GM19239 (cell line): ENCODE results near the gene MYO3B.
"Not testable (repeated sequence)": the region's sequence is repeated elsewhere in the genome, so short reads cannot be mapped to it uniquely, and the experiment has no call there.

Source experiments
- DNase-seq: peaks from one replicate; pipeline ENCODE4 v3.0.0; 2011; ENCODE audit warnings: low spot score; ENCODE audit not compliant: insufficient read length
- FAIRE-seq: peaks from 2 replicates; lab custom pipeline; 2011; peaks lifted over from hg19 to GRCh38; lab: Jason Lieb, UNC

MYO3B gene

DNA sequence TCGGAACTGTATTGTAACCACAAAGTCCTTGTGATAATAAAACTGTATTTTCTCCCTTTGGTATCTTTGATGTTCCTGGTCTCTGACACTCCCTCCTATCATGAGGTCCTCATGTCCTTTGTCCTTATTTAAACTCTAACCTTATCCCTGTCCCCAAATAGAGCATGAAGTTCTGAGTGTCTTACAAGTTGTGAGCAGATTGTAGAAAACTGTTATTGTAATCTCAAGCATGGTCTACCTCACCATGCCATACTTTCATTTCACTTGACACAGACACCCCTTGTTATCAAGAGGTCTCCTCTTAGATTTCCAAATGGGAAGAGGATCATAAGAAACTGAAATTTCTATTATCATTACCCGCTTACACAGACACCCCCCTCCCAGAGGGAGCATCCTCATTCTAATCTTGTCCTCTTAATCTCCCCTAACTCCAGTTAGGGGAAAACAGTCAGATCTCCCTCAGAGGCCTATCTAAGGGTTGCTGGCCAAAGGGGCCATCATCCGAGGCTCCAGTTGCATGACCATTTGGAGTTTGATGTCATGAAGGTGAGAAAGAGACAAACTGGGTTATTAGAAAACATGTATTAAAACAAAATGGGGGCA, 29.0 kb downstream of the MYO3B start:
- FAIRE-seq (no peak), DNase-seq (no peak)

DNA sequence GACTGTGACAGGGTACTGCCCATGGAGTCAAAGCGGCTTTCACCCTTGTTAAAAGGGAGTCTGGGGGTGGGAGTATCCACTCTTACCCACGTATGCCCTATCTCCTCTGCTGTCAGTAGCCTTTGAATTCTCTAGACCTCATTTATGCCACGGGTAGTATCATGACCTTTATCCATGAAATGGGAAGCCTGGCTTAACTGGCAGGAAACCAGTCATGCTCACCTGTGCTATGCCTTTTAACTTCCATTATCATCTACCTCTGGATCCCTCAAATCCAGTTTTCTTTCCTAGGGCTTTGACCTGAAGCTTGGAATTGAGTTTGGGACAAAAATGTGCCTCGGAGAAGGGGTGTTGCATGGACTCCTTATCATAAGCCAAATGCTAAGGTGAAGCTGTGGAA, 30.0 kb downstream of the MYO3B start:
- no peak for FAIRE-seq

DNA sequence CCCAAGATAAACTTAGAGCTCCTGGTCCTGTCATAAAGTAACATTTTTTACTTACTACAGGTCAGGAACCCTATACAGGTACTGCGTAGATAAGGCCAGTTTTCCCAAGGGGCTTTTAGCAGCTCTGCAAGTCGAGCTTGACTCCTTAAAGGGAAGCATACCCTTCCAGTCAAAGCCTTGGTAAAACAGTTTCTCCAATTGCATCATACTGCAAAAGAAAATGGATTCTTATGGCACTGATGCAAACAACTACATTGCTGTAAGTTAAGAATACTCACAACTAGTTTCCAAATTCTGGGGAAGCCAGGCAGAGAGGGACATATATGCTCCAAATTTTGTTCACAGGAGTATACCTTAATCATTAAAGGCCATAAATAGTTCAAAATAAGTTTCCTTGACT, 31.0 kb downstream of the MYO3B start:
- FAIRE-seq (no peak), DNase-seq (no peak)

More for the DNA sequence above, 30.0 kb downstream of the MYO3B start:
- no peak for DNase-seq

DNA sequence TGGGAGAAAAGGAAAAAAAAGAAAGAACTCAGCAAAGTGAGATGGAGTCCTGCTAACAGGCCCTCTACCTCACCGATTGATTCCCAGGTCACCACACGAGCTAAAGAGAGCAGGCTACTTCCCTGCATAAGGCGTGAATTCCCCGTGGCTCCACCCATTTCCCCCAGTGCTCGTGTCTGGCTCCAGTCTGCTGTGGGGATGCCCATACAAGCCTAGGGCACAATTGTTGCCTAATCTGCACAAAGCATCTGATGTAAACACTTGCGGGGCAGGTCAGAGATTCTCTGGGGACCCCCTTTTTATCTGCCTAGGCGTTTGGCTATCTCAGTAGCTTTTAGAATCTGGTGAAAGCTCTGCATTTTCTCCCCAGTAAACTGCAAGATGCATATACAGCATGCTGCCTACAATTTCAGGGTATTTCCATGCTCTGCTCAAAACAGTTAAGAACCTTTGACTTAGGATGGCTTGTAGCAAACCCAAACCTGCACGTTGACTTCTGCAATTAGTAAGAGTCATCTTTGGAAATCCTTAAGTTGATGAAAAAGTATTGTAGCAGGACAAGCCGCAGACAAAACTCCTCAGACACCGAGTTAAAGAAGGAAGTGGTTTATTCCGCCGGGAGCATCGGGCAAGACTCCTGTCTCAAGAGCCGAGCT, 34.8 kb downstream of the MYO3B start:
- peak; percentile 56 for FAIRE-seq

DNA sequence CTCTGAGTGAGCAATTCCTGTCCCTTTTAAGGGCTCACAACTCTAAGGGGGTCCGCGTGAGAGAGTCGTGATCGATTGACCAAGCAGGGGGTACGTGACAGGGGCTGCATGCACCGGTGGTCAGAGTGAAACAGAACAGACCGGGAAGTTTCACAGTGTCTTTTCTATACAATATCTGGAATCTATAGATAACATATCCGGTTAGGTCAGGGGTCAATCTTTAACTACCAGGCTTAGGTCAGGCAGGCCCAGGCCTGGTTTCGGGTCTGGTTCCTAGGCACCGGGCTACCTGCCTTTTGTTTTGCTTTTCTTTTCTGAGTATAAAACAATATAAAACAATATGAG, 35.3 kb downstream of the MYO3B start:
- FAIRE-seq = peak; percentile 81
- not testable (repeated sequence) for DNase-seq

More for the DNA sequence above, 34.8 kb downstream of the MYO3B start:
- DNase-seq = no peak

DNA sequence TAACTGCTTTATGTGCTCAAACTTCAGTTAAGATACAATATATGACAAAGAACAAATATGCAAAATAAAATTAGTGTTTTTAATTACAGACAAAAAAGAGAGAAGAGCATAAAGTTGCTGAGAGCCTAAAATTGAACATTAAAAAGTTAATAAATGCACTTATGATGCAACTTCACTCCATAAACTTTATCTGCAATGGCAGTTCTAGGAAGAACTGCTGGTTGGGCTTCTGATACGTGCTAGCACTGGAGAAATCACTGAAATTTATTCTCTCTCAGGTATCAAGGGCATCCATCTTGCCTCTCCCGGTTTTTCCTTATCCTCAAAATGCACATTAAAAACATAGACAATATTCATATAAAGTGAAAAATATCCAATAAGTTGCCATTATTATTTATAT, 35.7 kb downstream of the MYO3B start:
- FAIRE-seq (no peak), DNase-seq (no peak)

DNA sequence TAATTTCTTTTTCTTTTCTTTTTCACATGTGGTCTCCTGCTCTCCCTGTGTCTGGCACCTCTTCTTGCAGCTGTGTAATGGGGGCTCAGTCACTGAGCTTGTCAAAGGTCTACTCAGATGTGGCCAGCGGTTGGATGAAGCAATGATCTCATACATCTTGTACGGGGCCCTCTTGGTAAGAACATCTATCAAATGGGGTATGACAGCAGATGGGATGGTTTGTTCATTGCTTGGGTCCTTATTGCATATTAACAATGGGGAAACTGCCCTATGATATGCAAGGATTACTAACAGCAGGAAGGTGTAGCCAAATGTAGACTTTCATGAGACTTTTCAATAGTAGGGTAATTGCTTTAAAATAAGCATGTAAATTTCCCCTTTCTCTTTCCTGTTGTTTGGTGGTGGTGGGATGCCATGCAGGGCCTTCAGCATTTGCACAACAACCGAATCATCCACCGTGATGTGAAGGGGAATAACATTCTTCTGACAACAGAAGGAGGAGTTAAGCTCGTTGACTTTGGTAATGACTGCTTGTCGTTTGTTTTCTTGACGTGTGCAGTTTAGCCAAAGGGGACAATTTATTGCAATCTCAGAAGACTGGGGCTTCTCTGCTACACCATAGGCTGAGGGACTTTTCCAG, 36.5 kb downstream of the MYO3B start:
- FAIRE-seq (no peak), DNase-seq (no peak)

DNA sequence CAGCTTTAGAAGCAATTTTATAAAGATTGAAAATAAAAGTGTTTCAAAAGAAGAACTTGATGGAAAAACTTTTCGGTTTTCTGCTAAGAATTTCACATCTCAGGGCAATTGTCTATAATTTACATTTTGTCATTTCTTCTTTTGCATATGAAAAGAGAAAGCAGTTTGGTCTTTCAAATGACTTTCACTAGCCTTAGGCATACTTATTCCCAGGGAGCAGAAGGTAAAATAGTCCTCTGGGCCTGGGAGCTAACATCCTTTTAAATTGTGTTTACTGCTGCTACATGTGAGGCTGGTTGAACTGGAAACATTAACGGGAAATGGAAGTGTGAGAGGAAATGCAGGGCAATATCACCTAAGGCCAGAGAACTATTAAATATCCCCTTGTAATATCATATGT, 37.1 kb downstream of the MYO3B start:
- DNase-seq = no peak
- no peak for FAIRE-seq

DNA sequence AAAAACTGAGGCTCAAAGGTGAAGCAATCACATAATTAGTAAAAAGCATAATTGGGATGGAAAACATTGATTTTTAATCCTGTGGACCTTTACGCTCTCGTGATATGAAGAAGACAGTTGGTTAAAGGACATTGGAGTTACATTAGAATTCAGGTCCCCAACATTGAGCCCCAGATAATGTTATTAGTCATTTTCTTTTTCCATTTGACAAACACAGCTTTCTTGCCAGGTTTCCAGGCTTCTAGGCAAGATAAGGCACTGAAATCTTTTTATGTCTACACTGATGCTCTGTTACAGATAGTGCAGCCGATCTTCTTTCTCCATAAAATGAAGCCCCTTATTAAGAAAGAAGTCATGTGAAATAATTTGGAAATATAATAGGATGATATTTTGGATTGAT, 38.5 kb downstream of the MYO3B start:
- DNase-seq (no peak), FAIRE-seq (no peak)

DNA sequence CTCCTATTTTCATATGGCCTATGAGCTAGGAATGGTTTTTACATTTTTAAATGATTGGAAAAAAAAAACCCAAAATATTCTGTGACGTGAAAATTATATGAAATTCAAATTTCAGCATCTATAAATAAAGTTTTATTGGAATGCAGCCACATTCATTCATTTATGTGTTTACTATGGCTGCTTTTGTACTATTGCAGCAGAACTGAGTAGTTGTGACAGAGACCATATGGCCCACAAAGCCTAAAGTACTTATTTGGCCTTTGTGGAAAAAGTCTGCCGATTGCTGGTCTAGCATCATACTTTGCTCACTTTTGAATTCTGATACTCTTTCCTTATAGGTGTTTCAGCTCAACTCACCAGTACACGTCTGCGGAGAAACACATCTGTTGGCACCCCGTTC, 39.0 kb downstream of the MYO3B start:
- FAIRE-seq (no peak), DNase-seq (no peak)

DNA sequence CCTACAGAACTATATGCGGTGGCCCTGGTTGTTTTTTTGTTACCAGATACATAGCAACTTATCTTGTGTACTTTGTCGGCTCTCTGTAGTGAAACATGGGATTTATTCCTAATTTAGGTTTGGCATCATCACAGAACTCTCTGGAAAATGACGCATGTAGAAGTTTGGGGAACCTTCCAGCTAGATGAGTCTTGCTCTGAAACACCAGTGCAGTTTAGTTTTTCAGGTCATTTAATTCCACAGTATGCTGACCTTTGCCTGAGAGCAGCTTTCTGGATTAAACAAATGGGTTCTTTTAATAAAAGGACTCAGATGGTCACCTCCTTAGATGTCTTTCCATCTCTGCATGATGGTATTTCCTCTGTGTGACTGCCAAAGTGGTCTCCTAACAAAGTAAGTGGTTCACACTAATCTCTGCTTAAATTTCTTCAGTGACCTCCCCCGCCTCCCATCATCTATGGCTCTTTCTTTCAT, 39.9 kb downstream of the MYO3B start:
- DNase-seq (no peak), FAIRE-seq (no peak)

DNA sequence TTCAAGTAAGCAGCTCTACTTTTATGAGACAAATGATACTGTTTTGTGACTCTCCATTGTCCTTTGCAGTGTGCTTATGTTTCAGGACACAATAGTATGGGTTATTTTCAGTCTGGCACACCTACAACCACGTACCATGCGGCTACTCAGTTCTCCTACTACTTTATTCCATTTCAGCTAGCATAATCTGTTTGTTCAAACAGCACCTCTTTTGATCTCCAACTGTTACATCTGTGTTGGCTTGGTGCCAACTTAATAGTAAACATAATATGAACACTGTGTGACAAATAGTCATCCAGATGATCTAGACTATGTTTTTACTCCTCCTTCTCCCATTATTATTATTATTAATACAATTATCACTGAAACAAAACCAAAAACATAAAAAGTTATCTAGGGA, 40.5 kb downstream of the MYO3B start:
- FAIRE-seq (no peak), DNase-seq (no peak)

DNA sequence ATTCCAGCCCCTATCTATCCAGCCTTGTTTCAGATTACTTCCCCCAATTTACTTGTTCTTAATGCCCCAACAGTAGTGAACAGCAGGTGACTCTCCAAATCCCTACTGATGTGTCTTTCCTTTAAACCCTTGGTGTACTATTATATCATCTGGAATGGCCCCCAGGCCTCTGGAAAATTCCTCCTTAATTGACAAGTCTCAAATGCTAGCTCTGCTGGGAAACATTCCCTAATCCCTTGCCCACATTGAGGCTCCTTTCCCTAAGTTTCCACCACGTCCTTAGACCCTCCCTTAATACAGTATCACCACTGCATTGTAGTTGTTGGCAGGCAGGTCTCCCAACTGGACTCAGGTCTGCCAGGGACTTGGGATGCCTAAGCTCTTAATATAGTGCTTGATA, 41.0 kb downstream of the MYO3B start:
- DNase-seq = no peak
- FAIRE-seq = no peak

DNA sequence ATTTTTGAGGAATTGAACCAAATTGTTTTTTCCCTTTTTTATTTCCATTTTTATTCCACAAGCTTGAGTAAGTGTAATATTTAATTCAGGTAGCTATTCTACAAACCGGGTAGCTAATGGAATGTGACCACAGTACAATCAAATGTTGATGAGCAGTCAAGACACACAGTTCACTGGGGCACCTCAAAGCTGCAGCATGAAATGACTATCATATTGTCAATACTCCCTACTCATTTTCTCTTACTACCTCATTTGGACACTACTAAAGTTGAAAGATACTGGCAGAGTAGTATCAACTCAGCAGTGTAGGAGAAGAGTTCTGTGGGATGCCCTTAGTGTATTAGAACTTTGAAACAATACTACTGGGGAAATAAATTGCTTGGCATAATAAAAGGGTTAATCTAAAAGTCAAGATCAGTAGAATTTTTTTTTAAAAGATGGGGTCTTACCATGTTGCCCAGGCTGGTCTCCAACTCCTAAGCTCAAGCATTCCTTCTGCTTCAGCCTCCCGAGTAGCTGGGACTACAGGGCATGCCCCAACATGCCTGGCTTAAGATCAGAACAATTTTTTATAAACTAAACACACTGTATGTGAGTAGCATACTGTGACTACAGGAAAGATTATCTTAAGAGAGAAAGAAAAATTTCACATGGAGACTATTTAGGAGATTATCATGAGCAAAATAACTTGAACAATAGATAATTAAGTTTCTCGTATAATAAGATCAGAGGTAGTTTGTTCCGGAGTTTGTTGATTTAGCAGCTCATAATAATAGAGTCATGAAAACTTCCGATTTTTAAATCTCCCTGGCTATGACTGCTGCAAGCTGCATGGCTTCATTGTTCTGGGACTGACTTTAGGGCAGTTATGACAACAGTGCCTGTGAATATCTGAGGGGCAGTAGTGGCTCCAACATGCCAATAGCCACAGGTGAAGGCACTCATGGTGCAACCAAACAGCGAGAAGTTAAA, 43.7 kb downstream of the MYO3B start:
- DNase-seq = no peak

DNA sequence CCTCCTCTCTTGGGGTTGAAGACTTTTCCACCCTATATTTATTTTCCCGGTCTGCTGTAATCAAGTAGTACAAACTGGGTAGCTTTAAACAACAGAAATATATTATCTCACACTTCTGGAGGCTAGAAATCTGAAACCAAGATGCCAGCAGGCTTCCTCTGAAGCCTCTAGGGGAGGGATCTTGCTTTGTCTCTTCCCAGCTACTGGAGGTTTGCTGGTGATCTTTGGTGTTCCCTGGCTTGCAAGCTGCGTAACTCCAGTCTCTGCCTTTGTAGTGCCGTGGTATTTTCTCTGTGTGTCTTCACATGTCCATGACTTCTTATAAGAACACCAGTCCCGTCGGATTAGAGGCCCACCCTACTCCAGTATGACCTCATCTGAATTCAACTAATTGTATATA, 44.4 kb downstream of the MYO3B start:
- FAIRE-seq (no peak), DNase-seq (no peak)

More for the DNA sequence above, 43.7 kb downstream of the MYO3B start:
- no peak for FAIRE-seq

DNA sequence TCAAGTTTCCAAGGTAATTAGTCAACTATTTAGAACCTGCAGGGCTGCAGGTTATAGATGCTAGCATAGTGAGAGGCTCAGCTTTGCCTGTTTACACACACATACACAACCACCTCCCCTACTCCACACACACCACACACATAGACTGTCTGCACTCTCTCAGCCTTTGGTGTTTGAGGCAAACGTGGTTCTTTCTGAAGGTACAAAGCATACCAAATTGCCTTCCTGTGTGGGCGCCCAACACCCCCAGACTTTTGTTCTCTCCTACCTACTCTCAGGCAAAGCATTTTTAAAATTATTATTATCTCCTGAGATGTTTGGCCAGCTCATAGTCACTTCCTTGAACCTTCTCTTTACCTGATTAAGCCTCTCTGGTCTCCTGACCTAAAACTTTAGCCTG, 44.9 kb downstream of the MYO3B start:
- DNase-seq (no peak), FAIRE-seq (no peak)

DNA sequence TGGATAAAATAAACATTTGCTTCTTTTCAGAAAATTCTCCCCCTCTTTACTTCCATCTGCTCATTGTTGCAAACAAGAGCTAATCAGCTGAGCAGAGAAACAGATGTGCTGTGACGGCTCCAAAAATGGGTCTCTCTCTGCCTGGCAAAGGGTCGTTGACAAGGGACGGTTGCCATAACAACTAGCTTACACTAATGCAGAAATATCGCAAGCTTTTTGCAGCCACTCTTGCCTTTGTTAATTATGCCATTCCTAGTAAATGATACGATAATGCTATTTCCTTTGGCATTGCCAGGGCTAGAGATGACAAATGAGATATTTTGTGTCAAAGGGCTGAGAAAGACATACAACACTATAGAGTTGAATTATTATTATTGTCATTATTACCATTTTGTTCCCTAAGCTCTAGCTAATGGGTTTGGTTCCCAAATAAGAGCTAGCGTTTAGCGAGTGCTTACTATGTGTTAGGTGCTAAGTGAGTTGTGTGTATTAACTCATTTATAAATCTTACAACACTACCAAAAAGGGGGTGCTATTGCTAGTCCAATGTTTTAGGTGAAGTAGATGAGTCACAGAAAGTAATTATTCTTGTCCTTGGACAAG, 46.8 kb downstream of the MYO3B start:
- FAIRE-seq = no peak

DNA sequence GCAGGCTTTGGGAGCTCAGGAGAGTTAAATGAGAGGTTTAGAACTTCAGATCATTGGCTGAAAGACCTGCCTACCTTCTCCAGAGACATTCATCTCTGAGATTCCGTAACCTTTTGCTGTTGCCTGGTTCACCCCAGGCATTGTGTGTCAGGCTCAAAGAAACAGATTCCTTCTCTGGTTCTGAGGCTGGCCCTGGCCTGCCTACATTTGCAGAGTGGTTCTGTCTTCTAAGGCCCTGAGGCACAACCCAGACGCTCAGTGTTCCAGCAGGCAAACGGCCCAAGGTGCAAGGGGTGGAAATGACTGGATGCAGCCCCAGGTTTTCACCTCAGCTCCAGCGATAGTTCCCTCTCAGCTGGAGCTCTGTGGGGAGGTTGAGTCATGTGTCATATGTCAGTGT, 48.3 kb downstream of the MYO3B start:
- DNase-seq = no peak
- no peak for FAIRE-seq

More for the DNA sequence above, 46.8 kb downstream of the MYO3B start:
- DNase-seq = no peak

DNA sequence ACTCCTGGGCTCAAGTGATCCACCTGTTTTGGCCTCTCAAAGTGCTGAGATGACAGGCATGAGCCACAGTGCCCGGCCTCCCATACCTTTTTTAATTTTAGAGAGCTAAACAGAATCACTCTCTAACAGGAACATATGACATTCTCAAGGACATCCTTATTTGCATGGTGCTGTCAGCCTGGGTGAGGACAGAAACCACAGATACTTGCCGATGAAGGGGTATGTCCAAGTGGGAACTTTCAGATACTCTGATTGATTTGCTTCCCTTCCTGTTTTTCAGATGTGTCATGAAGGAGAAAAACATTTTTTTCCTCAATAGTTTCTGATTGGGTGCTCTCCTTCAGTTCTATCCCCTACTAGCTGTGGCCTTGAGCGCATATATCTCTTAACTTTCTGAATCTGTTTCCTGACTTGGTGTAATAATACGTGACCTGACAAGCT, 49.6 kb downstream of the MYO3B start:
- DNase-seq = no peak
- peak; percentile 94 for FAIRE-seq

DNA sequence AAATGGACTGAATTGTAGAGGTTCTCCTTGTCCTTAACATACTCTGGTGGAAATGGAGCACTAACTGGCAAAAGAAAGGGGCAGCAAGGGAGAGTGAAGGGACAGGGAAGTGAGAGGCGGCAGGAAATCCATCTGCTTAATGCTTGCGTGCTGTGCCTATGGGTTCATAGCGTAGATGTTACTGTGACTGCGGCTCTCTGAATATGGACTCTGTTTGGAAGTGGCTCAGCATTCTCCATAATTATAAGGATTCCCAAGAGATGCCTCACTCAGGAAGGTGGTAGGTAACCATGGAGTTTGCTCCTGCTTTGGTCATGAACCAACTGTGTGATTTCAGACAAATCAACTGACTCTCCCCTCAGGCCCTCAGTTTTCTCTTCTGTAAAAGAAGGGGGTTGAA, 50.0 kb downstream of the MYO3B start:
- DNase-seq (no peak), FAIRE-seq (no peak)
